ENCODE data around the gene ITGB1BP1.

The ITGB1BP1 gene

DNA sequence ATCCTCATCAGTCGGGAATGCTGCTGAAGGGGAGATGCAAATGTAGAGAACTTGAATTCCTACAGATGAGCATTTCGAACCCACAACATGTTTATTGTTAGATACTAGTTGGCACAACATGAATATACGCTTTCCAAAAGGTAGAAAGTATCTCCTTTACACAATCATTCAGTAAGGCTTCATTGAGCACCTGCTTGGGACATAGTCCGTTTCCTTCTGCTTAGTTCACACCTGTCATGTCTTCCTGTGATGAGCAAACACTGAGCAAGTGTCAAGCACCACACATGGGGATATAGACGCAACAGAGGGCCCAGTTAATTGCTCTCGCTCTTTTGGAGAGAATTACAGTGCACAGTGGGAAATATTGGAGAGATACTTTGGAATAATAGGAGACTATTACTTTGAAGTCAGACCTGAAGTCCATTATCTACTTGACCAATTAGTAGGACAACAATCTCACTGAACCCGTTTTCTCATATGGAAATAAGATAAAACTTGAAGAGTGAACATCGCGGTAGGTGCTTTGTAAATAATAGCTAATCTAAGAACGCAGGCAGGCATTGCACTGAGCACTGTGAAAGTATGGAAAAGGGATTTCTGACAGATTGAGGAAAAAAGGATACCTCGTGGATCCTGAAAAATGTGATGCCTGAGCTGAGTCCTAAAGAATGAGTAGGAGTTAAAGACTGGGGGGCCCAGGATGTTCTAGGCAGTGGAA is 1.3 kb upstream of the ITGB1BP1 start:
- DNase-seq: no peak

DNA sequence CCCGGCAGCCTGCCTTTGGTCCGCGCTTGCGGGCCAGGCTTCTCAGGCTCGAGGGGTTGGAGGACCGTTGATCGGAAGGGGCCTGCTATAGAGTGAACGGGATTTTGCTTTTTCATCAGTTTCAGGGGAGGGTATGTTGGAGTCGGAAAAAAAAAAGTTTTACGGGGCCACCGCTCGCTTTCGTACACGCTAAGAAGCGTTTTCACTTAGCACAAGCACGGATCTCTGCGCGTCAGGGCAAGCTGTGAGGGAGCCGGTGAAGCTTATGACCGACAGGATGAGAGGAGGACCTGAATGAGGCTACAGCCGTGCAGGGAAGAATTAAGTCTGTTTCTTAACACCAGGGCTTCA is 569 bp upstream of the ITGB1BP1 start:
- DNase-seq: peak; percentile 77

DNA sequence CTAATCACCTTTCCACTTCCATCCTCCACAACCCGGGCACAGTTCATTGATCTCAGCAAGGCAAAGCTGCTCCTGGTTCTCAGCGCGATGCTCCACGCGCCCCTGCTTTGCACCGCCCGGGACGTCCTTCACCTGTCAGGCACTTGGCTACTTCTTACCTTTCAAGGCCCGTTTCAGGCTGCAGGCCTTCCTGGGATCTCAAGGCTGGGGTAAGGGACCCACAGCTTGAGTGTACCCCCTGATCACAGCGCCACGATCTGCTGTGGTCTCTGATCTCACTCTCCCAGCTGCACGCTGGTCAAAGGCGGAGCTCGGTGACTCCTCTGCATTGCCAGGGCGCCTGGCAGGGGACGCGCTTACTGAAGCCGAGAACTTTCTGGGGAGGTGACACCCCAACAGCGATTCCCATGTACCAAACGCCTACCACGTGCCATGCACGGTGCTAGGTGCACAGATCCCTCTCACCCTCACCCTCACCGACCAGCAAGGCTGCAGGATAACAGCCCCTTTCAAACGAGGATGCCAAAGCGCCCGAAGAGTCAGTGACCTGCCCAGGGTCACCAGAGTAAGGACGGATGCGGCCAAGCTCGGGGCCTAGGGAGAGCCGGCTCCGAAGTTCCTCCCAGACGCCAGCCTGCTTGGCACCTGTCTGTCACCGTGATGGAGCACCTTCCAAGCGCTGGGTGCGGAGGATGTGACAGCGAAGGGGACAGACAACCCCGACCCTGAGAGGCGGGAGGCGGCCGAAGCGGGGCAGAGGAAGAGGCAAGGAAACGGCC is 818 bp downstream of the ITGB1BP1 start:
- peak; percentile 82 for DNase-seq

DNA sequence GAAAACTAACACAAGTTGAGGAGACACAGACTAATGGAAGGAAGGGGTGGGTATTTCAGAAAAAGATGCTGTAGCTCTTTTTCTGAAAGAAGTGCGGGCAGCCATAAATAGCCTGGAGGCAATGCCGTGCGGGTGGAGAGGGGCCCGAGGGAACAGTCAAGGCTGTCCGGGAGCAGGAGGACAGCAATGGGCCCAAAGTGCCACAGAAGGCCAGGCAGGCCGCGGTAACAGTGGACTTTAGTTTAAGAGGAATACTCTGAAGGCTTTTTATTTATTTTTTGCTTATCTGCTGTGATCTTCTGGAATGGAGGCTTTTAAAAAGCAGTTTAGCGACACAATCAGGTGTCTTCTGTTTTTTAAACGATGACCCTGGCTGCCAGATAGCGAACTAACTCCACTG is 2.8 kb downstream of the ITGB1BP1 start:
- no peak for DNase-seq

DNA sequence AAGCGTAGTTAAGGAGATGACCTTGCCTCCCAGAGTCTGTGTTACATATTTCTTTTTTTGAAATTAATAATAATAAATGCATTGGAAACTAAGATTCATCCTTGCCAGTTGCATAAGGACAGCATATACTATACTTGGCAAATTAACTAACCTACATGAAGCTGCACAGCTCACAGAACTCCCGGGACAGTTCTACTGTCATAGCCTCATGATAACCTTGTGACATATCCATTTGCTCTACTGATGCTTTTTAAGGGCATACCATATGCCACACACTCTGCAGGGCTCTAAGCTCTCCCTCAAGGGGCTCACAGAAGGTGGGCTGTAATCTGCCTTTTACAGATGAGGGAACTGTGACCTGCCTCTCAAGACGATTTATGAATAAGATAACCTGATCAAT is 3.8 kb downstream of the ITGB1BP1 start:
- DNase-seq: no peak

DNA sequence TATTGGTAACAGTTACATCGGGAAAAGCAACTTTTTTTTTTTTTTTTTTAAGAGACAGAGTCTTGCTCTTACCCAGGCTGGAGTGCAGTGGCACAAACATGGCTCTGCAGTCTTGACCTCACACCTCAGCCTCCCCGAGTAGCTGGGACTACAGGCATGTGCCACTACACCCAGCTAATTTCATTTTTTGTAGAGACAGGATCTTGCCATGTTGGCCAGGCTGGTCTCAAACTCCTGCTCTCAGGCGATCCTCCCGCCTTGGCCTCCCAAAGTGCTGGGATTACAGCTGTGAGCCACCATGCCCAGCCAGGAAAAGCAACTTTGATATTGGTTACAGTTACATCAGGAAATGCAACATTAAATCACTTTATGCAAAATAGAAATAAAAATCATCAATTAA is 4.6 kb downstream of the ITGB1BP1 start:
- DNase-seq: no peak

DNA sequence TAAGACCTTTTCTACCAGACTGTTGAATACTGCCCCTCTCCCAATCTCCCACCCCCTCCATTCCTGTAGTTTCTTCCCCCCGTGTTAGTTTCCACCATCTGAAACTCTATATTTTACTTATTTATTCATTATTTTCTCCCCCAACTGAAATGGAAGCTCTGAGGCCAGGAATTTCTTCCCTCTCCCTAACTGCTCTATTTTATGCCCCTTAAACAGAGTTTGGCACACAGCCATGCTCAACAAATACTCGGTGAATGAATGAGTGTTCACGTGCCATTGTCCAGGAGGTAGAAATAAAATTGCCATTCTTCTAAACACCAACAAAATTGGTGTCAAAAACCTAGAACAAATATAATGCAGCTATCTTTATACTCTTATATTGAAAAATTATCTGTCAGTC is 5.6 kb downstream of the ITGB1BP1 start:
- DNase-seq: no peak

DNA sequence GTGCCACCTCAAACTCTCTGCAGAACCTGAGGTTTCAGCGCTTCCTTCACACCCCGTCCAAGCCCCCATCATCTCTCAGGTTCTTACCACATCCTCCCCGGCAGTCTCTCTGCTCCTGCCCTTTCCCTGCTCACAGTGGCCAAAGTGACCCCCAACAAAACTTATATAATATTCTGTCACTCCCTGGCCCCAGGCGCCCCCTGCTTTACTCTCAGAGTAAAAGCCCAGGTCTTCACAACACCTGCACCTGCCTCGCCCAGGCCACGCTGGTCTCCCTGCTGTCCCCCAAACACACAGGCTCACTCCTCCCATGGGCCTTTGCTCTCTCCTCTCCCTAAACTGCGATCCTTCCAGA is 6.4 kb downstream of the ITGB1BP1 start:
- no peak for DNase-seq

DNA sequence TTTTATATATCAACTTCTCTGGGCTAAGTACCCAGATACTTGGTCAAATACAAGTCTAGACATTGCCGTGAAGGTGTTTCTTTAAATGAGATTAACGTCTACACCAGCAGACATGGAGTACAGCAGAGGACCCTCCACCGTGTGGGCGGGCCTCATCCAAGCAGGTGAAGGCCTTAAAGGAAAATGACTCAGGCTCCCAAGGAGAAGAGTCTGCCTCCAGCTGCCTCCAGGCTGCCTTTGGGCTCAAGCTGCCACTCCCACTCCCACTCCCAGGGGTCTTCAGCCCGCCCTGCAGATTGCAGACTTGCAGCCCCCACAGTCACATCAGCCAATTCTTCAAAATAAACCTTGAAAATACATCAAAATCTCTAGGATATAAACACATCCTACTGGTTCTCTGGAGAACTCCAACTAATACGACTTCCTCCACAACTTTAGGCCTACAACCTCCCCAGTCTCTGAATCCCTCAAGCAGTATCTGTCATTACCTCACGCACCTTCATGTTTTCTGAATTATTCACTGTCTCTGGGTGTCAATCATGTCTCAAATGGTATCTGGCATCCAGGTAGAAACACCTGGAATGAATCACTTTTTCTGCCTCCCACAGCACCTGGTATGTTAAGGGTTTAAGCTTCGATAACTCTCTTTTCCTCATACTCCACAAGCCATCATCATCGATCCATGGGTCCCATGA is 6.9 kb downstream of the ITGB1BP1 start:
- DNase-seq: no peak

DNA sequence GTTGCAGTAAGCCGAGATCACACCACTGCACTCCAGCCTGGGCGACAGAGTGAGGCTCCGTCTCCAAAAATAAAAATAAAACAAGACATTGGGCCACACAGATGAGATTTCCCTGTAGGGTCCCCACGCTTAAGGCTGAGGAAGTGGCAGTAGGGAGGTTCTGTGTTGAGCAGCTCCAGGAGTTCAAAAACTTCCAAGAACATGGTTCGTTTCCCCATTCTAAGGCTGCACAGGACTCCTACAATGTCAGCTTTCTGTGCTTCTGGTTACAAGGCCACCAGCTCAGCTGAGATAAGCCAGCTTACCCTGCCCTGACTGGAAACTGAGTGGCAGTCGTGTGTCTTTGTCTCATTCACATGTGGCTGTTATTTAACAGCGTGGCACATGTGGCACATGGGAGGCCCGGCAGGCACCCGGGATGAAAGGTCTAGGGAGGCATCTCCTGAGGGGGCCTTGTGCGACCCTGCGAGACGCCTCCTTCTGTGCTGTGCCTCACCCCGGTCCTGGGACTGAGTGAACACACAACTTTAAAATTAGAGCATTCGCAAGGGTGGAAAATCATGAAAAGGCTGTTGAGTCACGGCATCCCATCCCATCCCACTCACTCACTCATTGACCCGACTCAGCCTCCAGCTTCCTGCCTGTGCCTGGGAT is 7.7 kb downstream of the ITGB1BP1 start:
- DNase-seq: no peak

DNA sequence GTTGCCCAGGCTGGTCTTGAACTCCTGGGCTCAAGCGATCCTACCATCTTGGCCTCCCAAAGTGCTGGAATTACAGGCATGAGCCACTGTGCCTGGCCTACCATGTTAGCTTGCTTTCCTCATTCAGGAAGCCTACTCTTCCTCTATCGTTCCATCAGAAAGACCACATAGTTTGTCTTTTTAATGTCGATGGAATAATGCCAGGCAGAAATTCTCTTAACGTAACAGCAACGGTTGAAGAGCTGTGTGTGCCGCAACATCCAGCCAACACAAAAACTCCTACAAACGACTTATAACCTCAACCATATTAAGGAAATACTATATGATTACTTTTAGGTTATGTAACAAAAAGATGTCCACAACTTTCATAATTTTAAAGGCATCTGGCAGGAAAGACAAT is 10.5 kb downstream of the ITGB1BP1 start:
- no peak for DNase-seq

DNA sequence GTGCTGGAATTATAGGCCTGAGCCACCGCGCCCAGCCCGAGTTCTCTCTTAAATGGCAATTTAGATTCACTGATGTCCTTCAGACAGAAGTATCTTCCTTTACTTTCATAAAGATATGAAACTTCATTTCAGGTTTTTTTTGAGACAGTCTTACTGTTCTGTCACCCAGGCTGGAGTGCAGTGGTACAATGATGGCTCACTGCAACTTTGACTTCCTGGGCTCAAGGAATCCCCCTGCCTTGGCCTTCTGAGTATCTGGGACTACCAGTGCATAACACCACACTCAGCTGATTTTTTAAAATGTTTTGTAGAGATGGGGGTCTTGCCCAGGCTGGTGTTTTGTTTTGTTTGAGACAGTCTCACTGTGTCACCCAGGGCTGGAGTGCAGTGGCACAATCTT is 13.2 kb downstream of the ITGB1BP1 start:
- DNase-seq: no peak

DNA sequence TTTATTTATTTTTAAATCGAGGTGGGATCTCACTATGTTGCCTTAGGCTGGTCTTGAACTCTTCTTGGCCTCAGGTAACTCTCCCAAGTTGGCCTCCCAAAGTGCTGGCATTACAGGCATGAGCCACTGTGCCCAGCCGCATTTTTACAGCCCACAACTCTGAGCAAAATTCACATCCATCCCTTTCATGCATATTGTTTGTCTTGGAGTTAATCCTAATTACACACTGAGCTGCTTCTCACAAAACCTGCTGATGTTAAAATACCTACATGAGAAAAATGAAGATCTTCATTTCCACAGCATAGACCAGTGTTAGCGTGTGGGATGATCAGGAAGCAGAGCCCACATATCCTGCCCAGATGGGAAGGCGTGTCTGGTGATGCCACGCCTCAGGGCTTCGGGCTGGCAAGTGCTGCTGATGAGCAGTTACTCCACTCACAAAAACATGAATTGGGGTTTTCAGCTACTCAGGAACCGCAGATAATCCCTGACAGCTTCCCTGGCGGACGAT is 14.6 kb downstream of the ITGB1BP1 start:
- no peak for DNase-seq

DNA sequence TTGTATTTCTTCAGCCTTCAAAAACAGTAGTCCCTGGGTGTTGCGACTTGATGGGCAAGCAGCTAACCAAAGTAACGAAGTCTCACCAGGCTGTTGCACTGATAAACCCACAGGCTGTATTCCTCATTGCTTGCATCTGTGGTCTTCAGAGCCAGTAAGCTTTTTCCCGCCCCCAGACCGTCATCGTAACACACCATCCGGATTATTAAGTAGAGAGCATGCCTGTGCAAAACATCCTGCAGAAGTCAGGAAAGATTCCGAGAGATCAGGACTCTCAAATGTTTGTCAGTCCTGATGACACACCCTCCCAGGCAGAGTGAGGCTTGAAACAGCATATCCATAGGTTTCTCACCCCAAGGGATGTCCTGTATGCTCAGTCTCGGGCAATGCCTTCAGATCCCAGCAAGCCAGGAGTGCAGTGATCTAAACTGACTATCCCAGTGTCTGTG is 15.9 kb downstream of the ITGB1BP1 start:
- DNase-seq: no peak

DNA sequence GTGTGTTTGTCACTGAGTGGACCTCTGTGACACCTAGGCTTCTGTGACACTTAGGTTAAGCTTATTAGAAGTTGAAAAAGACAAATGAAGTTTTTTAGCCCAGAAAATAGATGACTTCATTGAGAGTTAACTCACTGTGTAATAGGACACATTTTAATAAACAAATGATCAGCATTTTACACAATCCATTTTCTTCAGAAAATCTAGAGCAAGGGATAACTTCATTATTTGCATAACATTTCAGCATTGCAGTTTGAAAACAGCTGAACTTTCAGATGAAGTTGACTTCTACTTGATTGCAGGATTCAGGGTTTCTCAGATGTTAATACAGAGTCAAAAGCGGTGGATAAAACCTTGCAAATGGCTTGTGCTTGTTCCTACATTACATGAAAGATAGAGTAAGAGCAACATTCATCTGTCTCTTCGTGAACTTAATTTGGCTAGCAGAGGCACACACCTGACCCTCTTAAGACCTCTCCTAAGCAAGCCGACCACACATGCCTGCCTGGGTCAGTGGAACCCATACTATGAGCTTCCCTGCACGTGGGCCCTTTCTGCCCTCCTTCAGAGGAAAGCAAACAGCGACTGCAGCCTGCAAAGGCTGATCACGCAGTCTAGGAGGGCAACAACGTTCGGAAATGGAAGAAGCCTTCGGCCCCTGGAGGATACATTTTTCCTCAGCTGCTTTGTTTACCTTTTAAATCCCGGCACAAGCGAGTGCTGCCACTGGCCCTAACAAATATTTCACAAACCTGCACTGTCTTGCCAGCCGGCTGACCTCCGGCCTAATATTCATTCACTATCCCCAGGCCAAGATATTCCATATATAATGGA is 16.6 kb downstream of the ITGB1BP1 start:
- peak; percentile 39 for DNase-seq

DNA sequence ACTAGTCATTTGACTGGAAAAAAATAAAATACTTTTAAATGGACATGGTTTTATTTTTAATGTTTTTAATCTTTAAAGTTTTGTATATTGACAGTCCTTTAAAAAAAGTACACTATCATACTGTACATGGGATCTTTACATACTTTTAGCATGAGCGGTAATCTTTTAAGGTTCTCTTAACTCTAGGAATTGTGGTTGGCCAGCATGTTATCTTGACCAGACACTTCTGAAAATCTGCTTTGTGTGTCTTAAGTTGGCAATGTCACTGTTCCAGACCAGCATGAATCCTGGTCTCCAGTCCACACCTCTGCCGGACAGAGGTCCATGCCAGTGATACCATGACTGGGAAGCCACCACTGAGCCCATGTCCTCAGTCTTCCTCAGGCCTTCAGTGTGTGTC is 17.7 kb downstream of the ITGB1BP1 start:
- no peak for DNase-seq

DNA sequence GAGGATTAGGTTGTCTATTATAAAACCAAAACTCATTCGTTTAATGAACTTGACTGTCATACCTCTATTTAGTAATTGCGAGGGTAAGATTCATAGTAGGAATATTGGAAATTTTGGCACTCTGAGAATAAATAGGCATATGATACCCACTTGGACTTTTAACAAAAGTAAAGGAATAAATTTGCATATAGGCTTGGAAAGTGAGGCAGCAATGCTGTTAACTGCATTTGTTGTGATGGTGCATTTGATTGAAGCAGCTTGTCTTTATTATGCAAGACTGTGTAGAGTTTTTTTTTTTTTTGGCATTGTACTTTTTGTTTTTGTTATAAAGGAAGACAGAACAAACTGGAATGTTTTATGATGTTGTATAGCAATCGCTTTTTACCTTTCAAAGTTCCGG is 18.9 kb downstream of the ITGB1BP1 start:
- DNase-seq: no peak

DNA sequence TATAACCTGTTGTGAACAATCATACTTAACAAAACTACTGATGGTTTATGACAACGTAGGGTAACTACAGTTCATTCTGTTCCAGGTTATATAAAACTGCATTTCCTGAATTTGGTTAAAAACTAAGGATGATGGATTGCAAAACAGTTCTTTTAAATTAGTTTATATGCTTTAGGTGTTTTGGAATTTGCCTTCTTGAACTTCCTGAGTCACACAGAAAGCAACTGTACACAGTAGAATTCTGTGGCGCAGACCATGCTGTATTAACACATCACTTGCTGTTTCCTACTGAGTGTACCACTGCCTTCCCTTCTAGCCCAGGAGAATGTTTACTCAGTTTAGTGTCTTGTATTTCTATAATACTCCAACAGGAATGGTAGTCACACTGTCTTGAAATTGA is 19.4 kb downstream of the ITGB1BP1 start:
- no peak for DNase-seq

DNA sequence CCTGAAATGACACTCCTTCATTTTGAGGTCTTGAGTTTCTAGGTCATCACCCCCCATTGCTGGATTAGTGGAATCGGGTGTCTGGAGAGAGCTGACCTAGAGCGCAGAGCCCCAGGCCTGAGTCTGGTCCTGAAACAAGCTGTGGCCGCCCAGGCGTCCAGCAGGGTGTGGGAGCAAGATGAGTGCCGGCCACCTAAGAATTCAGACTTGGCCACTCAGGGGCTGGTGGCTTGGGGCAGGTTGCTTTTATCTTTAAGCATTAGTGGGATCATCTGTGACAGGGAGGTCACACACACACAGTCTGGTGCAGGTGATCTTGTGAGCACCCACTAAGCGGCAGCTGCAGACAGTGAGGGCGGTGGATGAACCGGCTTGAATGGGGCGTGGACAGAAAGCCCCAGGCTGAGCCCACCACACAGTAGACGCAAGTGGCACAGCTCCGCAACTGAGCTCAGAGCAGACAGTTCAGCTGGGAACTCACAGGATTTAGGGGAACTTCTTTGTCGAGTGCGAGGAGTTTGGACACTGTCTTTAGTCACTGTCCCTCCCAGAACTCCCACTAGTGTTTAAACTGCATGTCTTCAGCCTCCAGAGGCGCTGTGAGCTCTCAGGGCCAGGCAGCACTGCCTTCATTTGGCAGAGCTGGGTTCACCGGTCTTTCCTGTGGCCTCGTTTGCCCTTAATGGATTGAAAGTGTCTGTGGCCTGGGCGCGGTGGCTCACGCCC is 21.5 kb downstream of the ITGB1BP1 start:
- DNase-seq: peak; percentile 31

DNA sequence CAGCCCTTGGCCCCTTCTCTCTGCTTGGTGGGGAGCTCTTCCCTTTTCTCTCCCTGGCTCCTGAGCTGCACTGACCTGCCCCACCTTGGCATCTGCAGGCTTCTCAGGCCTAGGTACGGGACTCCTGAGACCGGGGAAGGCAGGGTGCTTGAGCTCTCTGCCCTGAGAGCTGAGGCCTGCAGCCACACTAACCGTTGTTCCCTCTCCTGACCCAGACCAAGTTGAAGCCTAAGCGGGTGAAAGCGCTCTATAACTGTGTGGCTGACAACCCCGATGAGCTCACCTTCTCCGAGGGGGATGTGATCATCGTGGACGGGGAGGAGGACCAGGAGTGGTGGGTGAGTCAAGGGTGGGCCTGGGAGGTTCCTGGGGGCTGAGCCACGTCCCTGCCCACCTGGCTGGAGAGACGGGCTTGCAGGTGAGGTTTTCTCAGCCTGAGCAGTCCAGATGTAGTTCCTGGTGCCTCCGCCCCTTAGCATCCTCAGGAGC is 22.2 kb downstream of the ITGB1BP1 start:
- DNase-seq: peak; percentile 60

DNA sequence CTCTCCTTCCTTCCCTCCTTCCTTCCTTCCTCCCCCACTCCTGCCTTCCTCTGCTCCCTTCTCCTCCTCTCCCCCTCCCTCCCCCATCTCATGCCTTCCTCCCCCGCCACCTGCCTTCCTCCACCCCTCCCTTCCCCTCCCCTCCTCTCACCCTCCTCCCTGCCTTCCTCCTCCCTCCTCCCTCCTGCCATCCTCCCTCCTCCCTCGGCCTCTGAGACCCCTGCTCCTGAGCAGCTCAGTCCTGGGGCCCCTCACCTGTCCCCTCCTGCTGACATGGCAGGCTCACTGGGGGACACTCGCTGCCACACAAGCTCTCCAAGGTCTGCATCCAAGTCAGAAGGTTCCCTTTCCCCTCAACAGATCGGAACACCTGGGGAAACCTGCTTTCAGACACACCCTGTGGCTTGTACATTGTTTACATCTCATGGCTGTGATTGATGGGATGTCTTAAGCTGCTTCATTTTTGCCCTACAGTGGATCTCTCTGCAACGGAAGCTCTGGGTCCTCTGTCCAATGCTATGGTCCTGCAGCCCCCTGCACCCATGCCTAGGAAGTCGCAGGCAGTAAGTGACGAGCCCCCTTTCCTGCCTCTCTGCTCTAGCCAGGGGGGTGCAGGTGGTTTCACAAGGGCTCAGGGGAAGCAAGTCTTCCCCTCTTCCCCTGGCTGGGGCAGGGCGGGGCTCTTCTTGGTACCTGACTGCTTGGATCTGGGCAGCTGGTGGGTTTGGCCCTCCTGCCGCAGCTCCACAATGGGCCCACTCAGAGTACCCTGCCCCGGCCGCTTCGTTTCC is 22.9 kb downstream of the ITGB1BP1 start:
- DNase-seq: no peak

All from activated effector memory CD4-positive, alpha-beta T cell treated with anti-CD3 and anti-CD28 coated beads, Interleukin-2, amount 50 U/mL, for 16 hours (primary cell).